K562 (cell line): ENCODE measurements around the gene OXNAD1. TPM values are rescaled to one million over a fixed set of nuclear protein-coding genes. Genes with fewer than 3 reads are reported as not detected.
A peak's percentile ranks its signal among the peaks of the same experiment; 100 is the strongest.

ENCODE experiments used
- ATAC-seq: fragments of 200-7000 bp; cut with Tn5 transposase; 3 replicates; pipeline ENCODE4 v1.9.1; 2020; ENCODE audit warnings: moderate library complexity
- BruUV-seq: library from RNA; stranded (reverse); fragments of 400-500 nt; replicated peaks from 2 replicates; lab custom pipeline; 2021; lab: Mats Ljungman, UMichigan
- CTCF ChIA-PET: fragments of 300-600 bp; formaldehyde crosslinking; extraction: SDS; loops from one replicate; lab custom pipeline; 2021; ENCODE audit warnings: low intra/inter-chr PET ratio; lab: Yijun Ruan, JAX
- POLR2A ChIA-PET: fragments of 300-600, 350-650 bp; sonication (Branson Sonifier 250); formaldehyde crosslinking; extraction: SDS; loops from one replicate; lab custom pipeline; 2021; ENCODE audit warnings: antibody characterized with exemption, inconsistent platforms; lab: Yijun Ruan, JAX
- DNase-seq, 4 experiments: peaks; one replicate each; pipeline versions ENCODE4 v3.0.0 to v3.0.0-alpha.2; 2011 to 2018; ENCODE audit warnings: low spot score in 3 of 4, mixed read lengths in 3 of 4; ENCODE audit errors: extremely low read depth in 1 of 4
- FAIRE-seq: peaks from 2 replicates; lab custom pipeline; 2011; peaks lifted over from hg19 to GRCh38; lab: Jason Lieb, UNC
- H2AFZ ChIP-seq: 2 replicates; pipeline ENCODE4 v1.6.0; 2011; ENCODE audit warnings: low read depth, low read length, control low read depth, inconsistent platforms
- H3K27ac ChIP-seq: fragments of 200-600 bp; 3 replicates; pipeline ENCODE4 v1.8.0; 2011; ENCODE audit warnings: low read depth, mild to moderate bottlenecking, control low read depth, inconsistent platforms, low read length, moderate library complexity, mixed read lengths; ENCODE audit errors: extremely low read depth
- H3K27me3 ChIP-seq, 2 experiments: fragments of 300-600 bp in 1 of 2; 2 replicates in 1 of 2; 3 replicates in 1 of 2; pipeline versions ENCODE4 v1.6.0 to v1.8.0; 2011; ENCODE audit warnings: inconsistent platforms in 2 of 2, low read length in 2 of 2, mild to moderate bottlenecking in 1 of 2, mixed read lengths in 1 of 2, moderate library complexity in 1 of 2; ENCODE audit not compliant: control insufficient read depth in 2 of 2, insufficient read depth in 2 of 2
- H3K36me3 ChIP-seq: fragments of 300-600 bp; 3 replicates; pipeline ENCODE4 v1.8.0; 2011; ENCODE audit warnings: mild to moderate bottlenecking, low read length, inconsistent platforms; ENCODE audit not compliant: control insufficient read depth, insufficient read depth
- H3K4me1 ChIP-seq, 2 experiments: fragments of 200-600 bp in 1 of 2; replicated peaks in 1 of 2; 2 replicates in 1 of 2; 3 replicates in 1 of 2; pipeline versions ENCODE4 v1.5.1 to v1.8.0; 2011; ENCODE audit warnings: inconsistent platforms in 2 of 2, low read length in 2 of 2, mild to moderate bottlenecking in 1 of 2, mixed read lengths in 1 of 2, moderate library complexity in 1 of 2; ENCODE audit not compliant: control insufficient read depth in 2 of 2, insufficient read depth in 2 of 2
- H3K4me2 ChIP-seq: 2 replicates; pipeline ENCODE4 v1.6.1; 2011; ENCODE audit warnings: low read length, control low read depth, inconsistent platforms, mixed read lengths; ENCODE audit not compliant: insufficient read depth
- H3K4me3 ChIP-seq: fragments of 200-600 bp; sonication (generic), shearing (Covaris generic); 2 replicates; pipeline ENCODE4 v1.5.1; 2016; ENCODE audit warnings: control low read depth, inconsistent platforms
- H3K79me2 ChIP-seq: fragments of 200-600 bp; 3 replicates; pipeline ENCODE4 v1.8.0; 2011; ENCODE audit warnings: low read length, inconsistent platforms; ENCODE audit not compliant: control insufficient read depth, insufficient read depth
- H3K9ac ChIP-seq, 2 experiments: 2 replicates each; pipeline versions ENCODE4 v1.6.0 to v1.6.1; 2011; ENCODE audit warnings: low read depth in 2 of 2, low read length in 2 of 2, control low read depth in 1 of 2, inconsistent platforms in 1 of 2, mild to moderate bottlenecking in 1 of 2, mixed read lengths in 1 of 2; ENCODE audit not compliant: insufficient read depth in 1 of 2
- H3K9me1 ChIP-seq: one replicate; pipeline ENCODE4 v1.6.0; 2011; ENCODE audit warnings: inconsistent platforms, mild to moderate bottlenecking, low read length, moderate library complexity; ENCODE audit not compliant: control insufficient read depth, insufficient read depth
- H3K9me3 ChIP-seq: replicated peaks from 2 replicates; pipeline ENCODE4 v1.5.1; 2011; ENCODE audit warnings: low read depth, low read length, inconsistent platforms; ENCODE audit not compliant: control insufficient read depth, insufficient read depth
- H4K20me1 ChIP-seq: replicated peaks from 2 replicates; pipeline ENCODE4 v1.6.1; 2011; ENCODE audit warnings: low read length, inconsistent platforms, mixed read lengths; ENCODE audit not compliant: control insufficient read depth, insufficient read depth
- CBX5 ChIP-seq: IDR thresholded peaks from 2 replicates; pipeline ENCODE4 v1.6.1; 2014; ENCODE audit warnings: low read depth, borderline replicate concordance
- CBX8 ChIP-seq: fragments of 200-600 bp; sonication (generic); IDR thresholded peaks from 2 replicates; pipeline ENCODE4 v1.6.1; 2012; ENCODE audit warnings: borderline replicate concordance, mixed run types, low read depth, mild to moderate bottlenecking, moderate library complexity, mixed read lengths, low read length, control low read depth, inconsistent platforms; ENCODE audit not compliant: poor library complexity, severe bottlenecking; ENCODE audit errors: extremely low read depth
- ELF2 ChIP-seq: fragments of 250-450 bp; sonication (Bioruptor Pico); IDR thresholded peaks from 2 replicates; pipeline ENCODE4 v1.5.0; 2021; ENCODE audit warnings: mild to moderate bottlenecking
- RFX1 ChIP-seq: fragments of 450-650 bp; IDR thresholded peaks from 2 replicates; pipeline ENCODE4 v1.6.1; 2016; ENCODE audit warnings: mild to moderate bottlenecking, moderate library complexity
- SRSF9 ChIP-seq: fragments of 200-400 bp; formaldehyde crosslinking; IDR thresholded peaks from 2 replicates; pipeline ENCODE4 v1.6.1; 2017; ENCODE audit warnings: low read depth, low read length, borderline replicate concordance
- WGBS: fragments of 100-300 bp; shearing (Covaris generic); methylation state at CpG from one replicate; pipeline ENCODE4 v1.1.6; 2016; ENCODE audit warnings: low coverage, mixed read lengths; ENCODE audit not compliant: insufficient coverage; ENCODE audit errors: missing lambda C conversion rate; 5-methylcytosine and 5-hydroxymethylcytosine counted together
- in situ Hi-C: fragments of 300-500 bp; cut with MboI; formaldehyde crosslinking; loops from 4 replicates; pipeline ENCODE4 v1.15.0; 2018; ENCODE audit warnings: inconsistent platforms, mixed read lengths
- intact Hi-C: fragments of 100-400 bp; cut with micrococcal nuclease; formaldehyde crosslinking; loops from 2 replicates; pipeline ENCODE4 v1.14.2; 2022
- polyA plus RNA-seq, 8 experiments: library from polyadenylated mRNA; depleted of rRNA in 4 of 8; stranded (reverse) in 5 of 8; unstranded in 3 of 8; fragments of >200 nt; fragmentation: Nextera tagmentation in 2 of 8; fragmentation: Illumina TruSeq in 1 of 8; extraction: Ambion mirVana in 2 of 8; extraction: Trizol in 1 of 8; gene quantifications; 2 replicates each; pipeline versions ENCODE4 v1.2.1 to v1.2.3, GENCODE V29; 2011 to 2014; ENCODE audit warnings: inconsistent platforms in 1 of 8, missing spikeins in 1 of 8
- total RNA-seq, 7 experiments: library from RNA; depleted of rRNA in 6 of 7; stranded (reverse); fragments of >200 nt in 6 of 7; fragmentation: Illumina TruSeq in 2 of 7; extraction: Trizol in 2 of 7; gene quantifications; 2 replicates each; pipeline versions ENCODE4 v1.2.1 to v1.2.3, GENCODE V29; 2011 to 2021; ENCODE audit warnings: low replicate concordance in 1 of 7
- TF ChIP-seq, protein P1 (sequence below): sonication (generic); formaldehyde crosslinking; IDR thresholded peaks from 2 replicates; pipeline ENCODE4 v1.8.0; 2022; ENCODE audit warnings: missing genetic modification reagents, mild to moderate bottlenecking, moderate library complexity, borderline replicate concordance

Gene OXNAD1
- total and polyA plus RNA-seq, 9 of the 15 experiments (the other 6 are each of a cell fraction or from before 2014, with no cell fraction given): 12.8 to 44.4 (median 41.1) TPM

DNA sequence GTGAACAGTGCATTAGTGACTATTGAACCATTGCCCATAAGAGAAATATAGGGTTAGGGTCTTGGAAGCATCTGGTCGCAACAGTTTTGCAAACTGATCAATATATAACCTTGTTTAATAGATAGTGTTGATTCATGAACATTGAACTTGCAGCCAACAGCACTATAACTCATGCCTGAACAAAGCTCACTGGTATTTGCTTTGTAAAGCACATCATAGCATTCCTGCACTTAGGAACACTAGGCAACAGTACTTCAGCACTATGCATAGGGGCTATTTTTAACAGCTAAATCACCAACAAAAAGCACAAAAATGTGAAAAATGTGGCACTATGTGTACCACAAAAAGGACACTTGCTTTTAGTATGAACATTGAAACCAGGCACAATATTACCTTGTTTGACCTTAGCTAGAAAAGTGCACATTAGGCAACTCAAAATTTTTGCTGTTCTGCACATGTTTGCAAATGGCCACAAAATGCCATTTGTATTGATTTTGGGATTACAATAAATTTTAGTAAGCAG is 68.0 kb downstream of the OXNAD1 start:
- no TSS peak for BruUV-seq
- Histone ChIP-seq H4K20me1 (no peaks in the 10 kb centered on the region), H3K27ac (no peak overlapping the region), H3K4me1 (no peaks in the 10 kb centered on the region), H3K4me3 (no peak overlapping the region), H3K9ac (no peak overlapping the region), H3K36me3 (peaks cover 62% of the 10 kb centered on the region), H3K27me3 (no peaks in the 10 kb centered on the region), H3K4me2 (no peak overlapping the region), H2AFZ (no peak overlapping the region), H3K9me3 (no peaks in the 10 kb centered on the region), H3K79me2 (no peaks in the 10 kb centered on the region), H3K9me1 (no peaks in the 10 kb centered on the region)
- 100% methylated on average over 1 of the region's 1 CpG for WGBS
- ATAC-seq (no peak), DNase-seq (no peak), FAIRE-seq (peak; percentile 35)
- in situ Hi-C loops: no loop called here
- CTCF ChIA-PET: no interaction called here
- TF ChIP-seq, protein P1, sequence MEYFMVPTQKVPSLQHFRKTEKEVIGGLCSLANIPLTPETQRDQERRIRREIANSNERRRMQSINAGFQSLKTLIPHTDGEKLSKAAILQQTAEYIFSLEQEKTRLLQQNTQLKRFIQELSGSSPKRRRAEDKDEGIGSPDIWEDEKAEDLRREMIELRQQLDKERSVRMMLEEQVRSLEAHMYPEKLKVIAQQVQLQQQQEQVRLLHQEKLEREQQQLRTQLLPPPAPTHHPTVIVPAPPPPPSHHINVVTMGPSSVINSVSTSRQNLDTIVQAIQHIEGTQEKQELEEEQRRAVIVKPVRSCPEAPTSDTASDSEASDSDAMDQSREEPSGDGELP: no peak
- no peak for TF ChIP-seq SRSF9
- TF ChIP-seq ELF2 (CRISPR knock-in tag): no peak
- TF ChIP-seq CBX5: no peak
- POLR2A ChIA-PET: interaction anchor here (1.1 kb wide), 1 partner anchor 24 kb away, joined by 3 read pairs; no protein-coding TSS in a partner anchor
- intact Hi-C loops: no loop called here

DNA sequence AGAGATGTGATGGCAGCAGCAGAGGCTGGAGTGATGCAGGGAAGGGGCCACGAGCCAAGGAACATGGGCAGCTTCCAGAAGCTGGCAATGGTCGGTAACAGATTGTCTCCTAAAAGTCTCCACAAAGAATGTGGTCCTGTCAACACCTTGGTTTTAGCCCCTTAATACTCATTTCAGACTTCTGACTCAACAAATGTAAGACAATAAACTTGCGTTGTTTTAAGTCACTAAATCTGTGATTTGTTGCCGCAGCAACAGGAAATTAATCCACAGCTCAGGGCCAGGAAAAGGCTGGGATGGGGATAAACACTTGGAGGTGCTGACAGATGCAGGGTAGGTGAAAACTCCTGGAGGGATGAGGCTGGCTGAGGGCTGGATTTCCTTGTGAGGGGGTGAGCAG is 69.9 kb downstream of the OXNAD1 start:
- no peaks in the 10 kb centered on the region for H3K9me3 ChIP-seq
- TF ChIP-seq CBX8 (no peak), RFX1 (peak; percentile 10; the same call in 1 of the 2 replicates)
- no peaks in the 10 kb centered on the region for H4K20me1 ChIP-seq
- peaks cover 44% of the 10 kb centered on the region for H3K36me3 ChIP-seq
- no peaks in the 10 kb centered on the region for H3K9me1 ChIP-seq
- no peak overlapping the region for H2AFZ ChIP-seq
- FAIRE-seq: no peak
- ChIA-PET POLR2A (interaction anchor here (0.6 kb wide), 1 partner anchor 1686 kb away, joined by 3 read pairs; no protein-coding TSS in a partner anchor), CTCF (no interaction called here)
- no peaks in the 10 kb centered on the region for H3K4me1 ChIP-seq
- no peak for ATAC-seq
- no peak overlapping the region for H3K4me2 ChIP-seq
- no peak overlapping the region for H3K9ac ChIP-seq
- 66% methylated on average over 4 of the region's 4 CpGs for WGBS
- intact Hi-C loops: no loop called here
- BruUV-seq: no TSS peak
- H3K79me2 ChIP-seq: no peaks in the 10 kb centered on the region
- H3K27ac ChIP-seq: no peak overlapping the region
- in situ Hi-C loops: no loop called here
- no peaks in the 10 kb centered on the region for H3K27me3 ChIP-seq
- no peak for DNase-seq
- H3K4me3 ChIP-seq: no peak overlapping the region
